ENCODE measurements around the gene CRBN.

The CRBN gene

DNA sequence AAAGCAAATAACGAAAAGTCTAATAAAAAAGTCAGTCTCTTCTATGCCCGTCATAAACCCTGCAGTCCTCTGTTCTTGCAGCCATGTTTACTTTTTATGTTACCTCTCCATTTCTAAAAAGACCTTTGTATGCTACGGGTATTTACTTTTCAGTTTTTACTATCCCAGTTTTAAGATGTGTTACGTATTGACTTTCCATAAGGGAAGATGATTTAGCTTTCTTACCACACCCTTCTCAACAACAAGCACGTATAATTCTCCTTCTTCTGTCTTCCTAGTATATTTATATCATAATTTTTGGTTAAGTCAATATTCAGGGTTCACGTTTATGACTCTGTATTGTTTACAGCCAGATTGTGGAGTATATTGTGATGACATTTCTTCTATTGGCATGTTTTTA is 42.0 kb downstream of the CRBN start:
- TF ChIP-seq, protein P1, sequence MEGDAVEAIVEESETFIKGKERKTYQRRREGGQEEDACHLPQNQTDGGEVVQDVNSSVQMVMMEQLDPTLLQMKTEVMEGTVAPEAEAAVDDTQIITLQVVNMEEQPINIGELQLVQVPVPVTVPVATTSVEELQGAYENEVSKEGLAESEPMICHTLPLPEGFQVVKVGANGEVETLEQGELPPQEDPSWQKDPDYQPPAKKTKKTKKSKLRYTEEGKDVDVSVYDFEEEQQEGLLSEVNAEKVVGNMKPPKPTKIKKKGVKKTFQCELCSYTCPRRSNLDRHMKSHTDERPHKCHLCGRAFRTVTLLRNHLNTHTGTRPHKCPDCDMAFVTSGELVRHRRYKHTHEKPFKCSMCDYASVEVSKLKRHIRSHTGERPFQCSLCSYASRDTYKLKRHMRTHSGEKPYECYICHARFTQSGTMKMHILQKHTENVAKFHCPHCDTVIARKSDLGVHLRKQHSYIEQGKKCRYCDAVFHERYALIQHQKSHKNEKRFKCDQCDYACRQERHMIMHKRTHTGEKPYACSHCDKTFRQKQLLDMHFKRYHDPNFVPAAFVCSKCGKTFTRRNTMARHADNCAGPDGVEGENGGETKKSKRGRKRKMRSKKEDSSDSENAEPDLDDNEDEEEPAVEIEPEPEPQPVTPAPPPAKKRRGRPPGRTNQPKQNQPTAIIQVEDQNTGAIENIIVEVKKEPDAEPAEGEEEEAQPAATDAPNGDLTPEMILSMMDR (IDR thresholded peaks at IDR 0.05; ENCODE audit: low read depth, low read length): no peak
- H3K4me3 ChIP-seq (replicated peaks in 1 of 2; ENCODE audit: low read depth in 2 of 2, low read length in 2 of 2): no peak overlapping the region
- no peak for DNase-seq (ENCODE audit: low read depth in 2 of 2)

DNA sequence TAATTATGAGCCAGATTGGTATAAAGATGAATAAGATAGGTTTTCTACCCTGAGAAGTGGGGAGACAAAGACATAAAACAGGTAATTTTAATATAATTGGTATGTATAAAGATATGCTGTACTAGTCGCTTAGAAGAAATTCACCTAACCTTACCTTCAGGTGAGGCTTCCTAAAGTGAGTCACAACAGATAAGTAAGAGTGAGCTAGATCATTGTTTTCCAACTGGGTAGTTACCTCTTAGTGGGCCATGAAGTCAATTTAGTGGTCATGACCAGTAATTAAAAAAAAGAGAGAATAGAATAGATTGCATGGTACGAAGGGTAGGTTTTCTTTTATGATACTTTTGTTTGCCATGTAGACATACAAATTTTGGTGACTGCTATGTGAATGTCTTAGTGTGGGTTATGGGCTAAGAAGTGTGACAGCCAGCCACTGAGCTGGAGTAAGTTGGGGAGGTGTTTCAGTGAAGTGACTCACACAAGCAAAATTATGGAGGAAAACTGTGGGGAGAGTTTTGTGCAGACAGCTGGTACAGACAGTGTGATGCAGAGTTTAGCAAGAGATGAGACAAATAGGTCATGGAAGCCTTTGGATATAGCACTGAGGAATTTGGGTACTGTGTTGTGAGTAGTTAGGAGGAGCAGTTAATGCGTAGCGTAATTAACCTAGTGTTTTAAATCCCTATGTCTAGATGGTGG is 44.6 kb downstream of the CRBN start:
- peak in 1 of 2 donors; percentile 49 for DNase-seq (ENCODE audit: low read depth in 2 of 2)
- H3K4me3 ChIP-seq (replicated peaks in 1 of 2; ENCODE audit: low read depth in 2 of 2, low read length in 2 of 2): no peak overlapping the region
- TF ChIP-seq, protein P1 (IDR thresholded peaks at IDR 0.05; ENCODE audit: low read depth, low read length): no peak

DNA sequence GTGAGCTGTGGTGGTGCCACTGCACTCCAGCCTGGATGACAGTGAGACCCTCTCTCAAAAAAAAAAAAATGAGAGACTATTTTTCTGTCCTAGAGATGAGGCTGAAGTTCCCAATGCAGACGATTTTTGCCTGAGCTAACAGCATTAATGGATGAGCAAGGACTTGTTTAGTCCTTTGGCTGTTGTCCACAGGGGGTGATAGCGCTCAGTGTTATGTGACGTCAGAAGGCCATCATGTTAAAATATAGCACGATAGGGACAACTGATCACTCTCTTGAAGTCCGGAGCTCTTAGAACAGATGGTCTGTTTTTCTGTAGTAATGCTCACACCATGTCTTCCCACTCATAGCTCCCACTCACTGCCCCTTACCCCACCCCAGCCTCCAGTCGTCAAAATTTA is 46.0 kb downstream of the CRBN start:
- no peak overlapping the region for H3K4me3 ChIP-seq (replicated peaks in 1 of 2; ENCODE audit: low read depth in 2 of 2, low read length in 2 of 2)
- no peak for DNase-seq (ENCODE audit: low read depth in 2 of 2)
- TF ChIP-seq, protein P1 (IDR thresholded peaks at IDR 0.05; ENCODE audit: low read depth, low read length): no peak

DNA sequence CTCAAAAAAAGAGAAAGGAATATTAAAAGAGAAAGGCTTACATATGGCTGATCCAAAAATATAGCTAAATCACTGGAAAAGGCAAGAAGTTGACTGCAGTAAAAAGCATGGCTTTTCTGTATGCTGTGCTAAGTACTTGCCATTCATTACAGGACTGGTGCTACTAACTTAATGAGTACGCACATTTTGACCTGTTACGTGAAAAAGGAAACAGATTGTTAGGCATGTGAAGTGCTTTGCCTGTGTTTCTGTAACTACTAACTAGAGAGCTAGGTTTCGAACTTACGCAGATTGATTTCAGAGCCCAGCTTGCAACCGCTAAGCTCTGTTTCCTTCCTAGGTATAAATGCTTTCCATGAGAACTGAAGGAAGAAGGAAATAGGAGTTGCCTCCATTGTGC is 49.9 kb downstream of the CRBN start:
- no peak overlapping the region for H3K4me3 ChIP-seq (replicated peaks in 1 of 2; ENCODE audit: low read depth in 2 of 2, low read length in 2 of 2)
- TF ChIP-seq, protein P1 (IDR thresholded peaks at IDR 0.05; ENCODE audit: low read depth, low read length): no peak
- no peak for DNase-seq (ENCODE audit: low read depth in 2 of 2)

DNA sequence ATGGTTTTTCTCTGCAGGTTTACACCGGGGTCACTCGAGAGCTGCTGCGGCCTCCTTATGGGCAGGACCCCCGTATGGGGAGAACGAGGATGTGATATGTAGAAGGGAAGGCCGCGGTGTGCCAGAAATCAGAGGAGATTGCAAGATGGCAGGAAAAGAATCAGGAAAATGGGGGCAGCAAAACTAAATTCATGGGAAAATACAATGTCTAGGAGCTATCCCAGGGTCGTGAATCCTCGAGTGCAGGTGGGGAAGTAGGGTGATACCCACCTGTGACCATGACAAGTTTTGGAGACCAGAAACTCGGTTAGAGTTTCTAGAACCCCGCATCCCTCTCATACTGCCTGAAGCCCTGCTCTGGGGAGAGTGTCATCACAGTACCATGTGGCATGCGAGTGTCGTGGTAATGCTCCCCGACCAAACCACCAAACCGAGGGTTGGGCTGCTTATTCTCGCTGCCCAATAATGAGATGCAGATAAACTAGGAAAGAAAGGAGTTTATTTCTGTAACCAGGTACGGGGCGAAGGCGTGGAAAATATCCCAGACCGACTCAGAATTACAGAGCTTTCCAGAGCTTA is 52.0 kb downstream of the CRBN start:
- peak overlapping the region; percentile 90 to 97 for H3K4me3 ChIP-seq (replicated peaks in 1 of 2; ENCODE audit: low read depth in 2 of 2, low read length in 2 of 2)
- TF ChIP-seq, protein P1 (IDR thresholded peaks at IDR 0.05; ENCODE audit: low read depth, low read length): no peak
- DNase-seq (ENCODE audit: low read depth in 2 of 2): peak in 1 of 2 donors; percentile 15

DNA sequence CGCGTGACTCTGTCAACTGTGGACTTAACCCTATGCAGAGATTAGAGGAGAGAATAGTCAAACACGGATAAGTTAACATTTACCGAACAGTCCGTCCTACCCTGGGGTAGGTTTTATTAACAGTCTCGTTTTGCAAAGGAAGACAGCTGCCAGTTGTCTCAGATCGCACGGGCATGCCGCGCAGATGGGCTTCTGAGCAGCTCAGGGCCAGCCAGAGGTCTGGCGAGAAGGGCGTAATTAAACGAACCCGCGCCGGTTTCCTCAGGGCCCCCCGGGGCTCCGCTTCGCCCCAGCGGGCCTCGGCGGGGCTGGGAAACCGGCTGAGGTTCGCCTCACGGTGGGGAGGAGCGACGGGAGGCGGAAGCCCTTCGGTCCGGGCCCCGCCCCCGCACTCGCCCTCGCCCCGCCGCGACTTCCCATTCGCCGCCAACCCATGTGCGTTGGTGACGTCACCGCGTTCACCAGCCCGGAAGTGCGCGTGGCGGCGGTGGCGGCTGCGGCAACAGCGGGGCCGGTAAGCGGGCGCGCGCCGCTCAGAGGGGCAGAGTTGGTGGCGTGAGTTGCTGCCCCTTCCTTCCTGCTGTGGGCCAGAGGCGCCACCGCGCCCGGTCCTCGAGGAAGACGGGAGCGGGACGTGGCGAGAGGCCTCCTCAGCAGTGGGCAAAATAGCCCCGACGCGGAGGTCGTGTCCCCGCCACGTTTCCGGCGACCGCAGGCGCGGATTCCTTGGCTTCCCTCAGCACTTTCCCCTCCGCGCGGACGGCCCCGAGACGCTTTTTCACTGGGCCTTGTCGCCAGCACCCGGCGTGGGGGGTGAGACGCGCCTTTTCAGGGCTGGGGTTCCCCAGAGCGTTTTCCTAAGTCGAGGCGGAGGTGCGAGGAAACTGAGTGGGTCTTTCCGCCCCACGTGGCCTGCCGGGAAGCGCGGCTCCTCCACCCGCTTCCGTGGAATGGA is 52.7 kb downstream of the CRBN start, which contains the start of gene TRNT1:
Gene TRNT1, plus strand, starts transcription at position 464 of the 955 bp plus-strand sequence. CDS start 2,101 bp downstream, outside the sequence.
- TF ChIP-seq, protein P1 (IDR thresholded peaks at IDR 0.05; ENCODE audit: low read depth, low read length): no peak
- peak within 1 kb of the TSS; percentile 90 to 97 for H3K4me3 ChIP-seq (replicated peaks in 1 of 2; ENCODE audit: low read depth in 2 of 2, low read length in 2 of 2)
- peak; percentile 93 to 97 for DNase-seq (ENCODE audit: low read depth in 2 of 2)

Measured in cardiac fibroblast (primary cell).